ENCODE measurements around the gene PLP2.

Gene PLP2

GRCh38 chrX:49187526-49187925, 15.8 kb downstream of the PLP2 start:
- DNase-seq = no peak

- DNase-seq = no peak
Measured at GRCh38 chrX:49188468-49189076, 16.9 kb downstream of the PLP2 start.

- DNase-seq = no peak
Measured at GRCh38 chrX:49189606-49190005, 17.9 kb downstream of the PLP2 start.

- peak; percentile 99 for DNase-seq
Measured at GRCh38 chrX:49190821-49191573, 19.3 kb downstream of the PLP2 start.

GRCh38 chrX:49191574-49192011, 19.9 kb downstream of the PLP2 start:
- DNase-seq = peak; percentile 24

GRCh38 chrX:49192722-49193328, 21.1 kb downstream of the PLP2 start:
- DNase-seq = peak; percentile 55

- DNase-seq = no peak
Measured at GRCh38 chrX:49193542-49193964, 21.9 kb downstream of the PLP2 start.

GRCh38 chrX:49197543-49198087, 25.9 kb downstream of the PLP2 start:
- DNase-seq = no peak

- no peak for DNase-seq
Measured at GRCh38 chrX:49198540-49199314, 27.0 kb downstream of the PLP2 start.

GRCh38 chrX:49199315-49199595, 27.6 kb downstream of the PLP2 start:
- DNase-seq = no peak

- DNase-seq = peak; percentile 86
Measured at GRCh38 chrX:49199906-49200771, 28.4 kb downstream of the PLP2 start, which contains the start of gene SYP. SYP (minus strand) TSS chrX:49200193; CDS start chrX:49200186, 7 bp downstream.

GRCh38 chrX:49202022-49202421, 30.3 kb downstream of the PLP2 start:
- DNase-seq = no peak

GRCh38 chrX:49203536-49203935, 31.8 kb downstream of the PLP2 start:
- DNase-seq = no peak

GRCh38 chrX:49204017-49204416, 32.3 kb downstream of the PLP2 start:
- DNase-seq = no peak

- no peak for DNase-seq
Measured at GRCh38 chrX:49204709-49205108, 33.0 kb downstream of the PLP2 start.

GRCh38 chrX:49205443-49205842, 33.7 kb downstream of the PLP2 start:
- no peak for DNase-seq

GRCh38 chrX:49206543-49206942, 34.8 kb downstream of the PLP2 start:
- DNase-seq = no peak

GRCh38 chrX:49208399-49208798, 36.7 kb downstream of the PLP2 start:
- no peak for DNase-seq

- no peak for DNase-seq
Measured at GRCh38 chrX:49209434-49210251, 37.9 kb downstream of the PLP2 start.

GRCh38 chrX:49210406-49210805, 38.7 kb downstream of the PLP2 start:
- no peak for DNase-seq

- DNase-seq = no peak
Measured at GRCh38 chrX:49211074-49211473, 39.4 kb downstream of the PLP2 start.
